HG03520 (cell line): ENCODE data around the gene PGRMC1.
A peak's percentile ranks its signal among the peaks of the same experiment; 100 is the strongest.
"Not testable (repeated sequence)": the region's sequence is repeated elsewhere in the genome, so short reads cannot be mapped to it uniquely, and the experiment has no call there.

Source experiments
- ATAC-seq: cut with Tn5 transposase; IDR thresholded peaks from one replicate; pipeline ENCODE4 v1.9.1; 2021; ENCODE audit warnings: mild to moderate bottlenecking, moderate library complexity; ENCODE audit not compliant: unreplicated experiment

Gene PGRMC1

GRCh38 chrX:119231936-119232445 is 4.1 kb upstream of the PGRMC1 start:
- ATAC-seq: no peak

GRCh38 chrX:119235051-119235511 is 1.0 kb upstream of the PGRMC1 start:
- no peak for ATAC-seq

- peak; percentile 21 for ATAC-seq
Measured at GRCh38 chrX:119236623-119237561, 807 bp downstream of the PGRMC1 start.

- no peak for ATAC-seq
Measured at GRCh38 chrX:119237562-119237942, 1.5 kb downstream of the PGRMC1 start.

GRCh38 chrX:119238557-119238956 is 2.5 kb downstream of the PGRMC1 start:
- ATAC-seq: no peak

- ATAC-seq: no peak
Measured at GRCh38 chrX:119240356-119240755, 4.3 kb downstream of the PGRMC1 start.

- no peak for ATAC-seq
Measured at GRCh38 chrX:119247702-119248101, 11.6 kb downstream of the PGRMC1 start.

- ATAC-seq: no peak
Measured at GRCh38 chrX:119249891-119250290, 13.8 kb downstream of the PGRMC1 start.

- no peak for ATAC-seq
Measured at GRCh38 chrX:119251386-119251785, 15.3 kb downstream of the PGRMC1 start.

GRCh38 chrX:119252716-119253115 is 16.6 kb downstream of the PGRMC1 start:
- no peak for ATAC-seq

- no peak for ATAC-seq
Measured at GRCh38 chrX:119266364-119266995, 30.4 kb downstream of the PGRMC1 start.

- not testable (repeated sequence) for ATAC-seq
Measured at GRCh38 chrX:119267115-119267514, 31.0 kb downstream of the PGRMC1 start.

GRCh38 chrX:119272882-119273419 is 36.9 kb downstream of the PGRMC1 start:
- ATAC-seq: no peak

- no peak for ATAC-seq
Measured at GRCh38 chrX:119273420-119274192, 37.5 kb downstream of the PGRMC1 start.

GRCh38 chrX:119282347-119282746 is 46.3 kb downstream of the PGRMC1 start:
- ATAC-seq: not testable (repeated sequence)

- no peak for ATAC-seq
Measured at GRCh38 chrX:119288890-119289393, 52.9 kb downstream of the PGRMC1 start.

- ATAC-seq: no peak
Measured at GRCh38 chrX:119290476-119290875, 54.4 kb downstream of the PGRMC1 start.

- ATAC-seq: not testable (repeated sequence)
Measured at GRCh38 chrX:119291246-119291645, 55.2 kb downstream of the PGRMC1 start.

GRCh38 chrX:119292445-119292844 is 56.4 kb downstream of the PGRMC1 start:
- ATAC-seq: no peak
